GM21825 (cell line): ENCODE measurements around the gene PKLR.
"Not testable (repeated sequence)": the region's sequence is repeated elsewhere in the genome, so short reads cannot be mapped to it uniquely, and the experiment has no call there.

Experiments used
- ATAC-seq: cut with Tn5 transposase; IDR thresholded peaks from one replicate; pipeline ENCODE4 v1.9.1; 2021; ENCODE audit warnings: mild to moderate bottlenecking, moderate library complexity; ENCODE audit not compliant: unreplicated experiment

PKLR gene

DNA sequence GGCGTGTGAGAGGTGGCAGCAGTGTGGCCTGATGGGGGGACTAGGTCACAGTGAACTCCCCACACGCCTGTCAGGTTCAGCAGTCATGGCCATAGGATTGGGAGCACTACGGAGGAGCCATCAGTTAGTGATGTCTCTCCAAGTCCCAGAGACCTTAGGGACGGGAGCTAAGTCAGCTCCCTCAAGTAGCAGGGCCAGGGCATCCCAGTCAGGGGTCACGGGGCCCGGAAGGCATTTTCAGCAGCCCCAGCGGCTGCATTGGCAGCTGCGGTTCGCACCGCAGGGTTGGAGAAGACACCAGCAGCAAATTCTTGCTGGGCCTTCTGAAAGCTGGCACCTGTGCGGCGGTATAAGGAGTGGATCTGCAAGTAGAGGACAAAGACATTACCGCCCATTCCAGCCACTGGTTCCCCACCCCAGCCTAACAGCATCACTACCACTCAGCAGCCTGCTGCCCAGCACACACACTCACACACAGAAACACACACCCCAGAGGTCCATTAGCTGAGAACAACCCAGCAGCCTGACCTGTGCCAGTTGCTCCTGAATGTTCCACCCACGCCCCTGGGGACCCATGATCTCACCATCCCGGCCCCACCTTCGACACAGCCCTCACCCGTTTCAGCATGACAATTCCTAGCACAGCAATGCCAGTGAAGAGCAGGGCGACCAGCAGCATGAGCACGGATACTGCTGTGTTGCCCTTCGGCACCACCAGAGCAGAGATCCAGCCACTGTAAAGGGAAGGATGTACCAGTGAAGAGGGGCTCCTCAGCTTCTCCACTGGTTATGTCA lies 45.0 kb downstream of the PKLR start:
- ATAC-seq: no peak

DNA sequence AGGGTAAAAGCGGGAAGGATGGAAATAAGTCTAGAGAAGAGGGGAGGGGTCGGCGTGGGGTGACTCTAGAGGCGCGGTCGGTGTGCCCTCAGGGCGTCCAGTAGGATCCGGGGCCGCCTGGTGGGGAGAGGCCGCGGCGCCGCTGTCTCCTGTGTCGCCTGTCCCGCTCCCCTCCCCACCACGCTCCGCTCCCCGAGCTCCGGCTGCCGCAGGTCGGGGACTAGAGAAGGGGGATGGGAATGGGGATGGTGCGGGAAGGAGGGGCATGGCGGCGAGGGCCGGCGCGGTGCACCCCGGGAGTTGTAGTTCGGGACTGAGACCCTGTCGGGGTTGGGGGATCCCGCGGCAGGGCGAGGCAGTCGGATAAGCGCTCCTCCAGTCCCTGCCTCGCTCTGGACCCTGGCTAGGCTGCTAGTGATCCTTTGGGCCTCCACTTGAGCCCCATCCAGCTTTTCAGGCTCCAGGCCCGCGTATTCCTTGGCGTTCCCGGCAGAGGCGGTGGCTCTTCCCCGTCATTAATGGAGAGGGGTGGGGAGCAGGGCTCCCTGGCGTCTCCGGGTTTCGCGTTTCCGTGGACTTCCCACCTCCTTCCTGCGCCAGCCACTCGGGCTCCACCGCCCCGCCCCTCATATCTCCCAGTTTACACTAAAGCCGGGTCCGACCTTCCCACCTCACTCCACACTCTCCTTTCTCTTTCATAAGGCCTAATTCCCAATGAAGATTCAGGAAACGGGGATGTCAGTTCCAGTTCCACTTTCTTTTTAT lies 45.8 kb downstream of the PKLR start, which contains the start of gene ENTREP3:
Gene ENTREP3, minus strand, starts transcription at position 241 of the 765 bp plus-strand sequence. CDS start 606 bp downstream, outside the sequence.
- ATAC-seq: peak; percentile 53

DNA sequence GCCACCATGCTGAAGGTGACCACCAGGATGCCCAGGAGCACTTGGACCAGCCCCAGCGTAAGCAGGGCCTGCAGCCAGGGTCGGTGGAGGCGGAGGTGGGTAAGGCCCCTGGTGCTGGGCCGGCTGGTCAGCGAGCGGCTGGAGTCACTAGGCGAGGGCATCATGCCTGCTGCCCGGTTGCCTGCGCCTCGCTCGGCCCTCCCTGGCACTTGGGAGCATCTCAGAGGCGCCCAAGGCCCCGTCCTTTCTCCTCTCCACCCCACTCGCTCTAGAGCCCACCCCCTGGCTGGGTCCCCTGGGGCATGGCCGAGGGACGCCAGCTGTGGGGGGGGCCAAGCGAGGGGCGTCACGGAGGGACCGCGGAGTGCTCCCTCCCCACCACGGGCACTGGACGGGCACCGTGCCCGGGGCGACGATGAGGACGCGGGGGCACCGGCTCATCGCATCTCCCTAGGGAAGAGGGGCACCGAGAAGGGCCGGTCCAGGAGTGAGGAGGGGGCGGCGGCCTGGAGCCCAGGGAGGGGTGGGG lies 46.5 kb downstream of the PKLR start:
- ATAC-seq: no peak

DNA sequence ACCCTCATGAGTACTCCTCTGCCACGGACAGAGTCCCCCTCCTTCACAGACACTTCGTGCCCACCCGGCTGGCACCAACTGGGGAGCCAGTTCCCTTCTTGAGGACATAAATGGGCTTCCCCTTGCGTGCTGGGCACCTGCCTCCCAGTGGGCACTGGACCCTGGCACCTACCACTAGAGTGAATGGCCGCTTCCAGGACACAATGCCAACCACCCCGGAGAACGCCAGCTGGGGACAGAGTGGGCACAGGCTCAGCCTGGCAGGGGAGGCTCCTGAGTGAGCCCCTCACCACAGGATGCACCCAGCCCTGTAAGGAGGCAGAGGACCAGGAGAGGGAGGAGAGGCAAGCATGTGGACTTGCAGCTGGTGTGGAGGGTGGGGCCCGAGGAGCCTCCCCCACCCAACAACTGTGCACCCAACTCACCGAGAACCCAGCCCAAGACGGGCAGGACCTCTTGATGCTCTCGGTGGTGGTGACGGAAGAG lies 47.0 kb downstream of the PKLR start:
- ATAC-seq: no peak

DNA sequence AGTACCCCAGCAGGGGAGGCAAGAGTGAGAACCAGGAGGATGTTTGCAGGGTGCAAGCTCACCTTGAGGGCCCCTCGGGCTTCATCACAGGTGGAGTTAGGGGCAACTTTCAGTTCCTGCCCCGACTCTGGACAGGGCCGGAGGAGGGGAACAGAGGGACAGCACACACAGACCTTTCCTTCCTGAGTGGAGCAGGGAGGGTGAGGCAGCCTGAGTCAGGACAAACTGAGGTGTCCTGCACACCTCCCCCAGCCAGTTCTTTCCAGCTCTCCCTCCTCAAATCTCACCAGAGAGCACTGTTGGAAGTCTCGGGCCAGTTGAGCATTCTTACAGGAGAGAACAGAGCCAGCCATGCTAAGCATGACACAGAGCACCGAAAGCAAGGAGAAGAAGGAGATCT lies 47.4 kb downstream of the PKLR start:
- ATAC-seq: no peak

DNA sequence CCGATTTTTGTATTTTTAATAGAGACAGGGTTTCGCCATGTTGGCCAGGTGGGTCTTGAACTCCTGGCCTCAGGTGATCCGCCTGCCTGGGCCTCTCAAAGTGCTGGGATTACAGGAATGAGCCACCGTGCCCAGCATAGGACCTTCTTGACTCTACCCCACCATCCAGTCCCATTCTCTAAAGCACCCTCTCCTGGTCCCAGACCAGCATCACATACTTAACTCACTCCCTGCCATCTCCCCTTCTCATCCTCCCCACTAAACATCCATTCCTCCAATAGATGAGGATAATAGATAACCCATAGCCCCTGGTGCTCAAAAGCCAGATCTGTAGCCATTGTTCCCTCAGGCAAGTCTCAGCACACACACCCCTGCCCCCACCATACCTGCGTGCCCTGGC lies 48.0 kb downstream of the PKLR start:
- ATAC-seq: no peak

DNA sequence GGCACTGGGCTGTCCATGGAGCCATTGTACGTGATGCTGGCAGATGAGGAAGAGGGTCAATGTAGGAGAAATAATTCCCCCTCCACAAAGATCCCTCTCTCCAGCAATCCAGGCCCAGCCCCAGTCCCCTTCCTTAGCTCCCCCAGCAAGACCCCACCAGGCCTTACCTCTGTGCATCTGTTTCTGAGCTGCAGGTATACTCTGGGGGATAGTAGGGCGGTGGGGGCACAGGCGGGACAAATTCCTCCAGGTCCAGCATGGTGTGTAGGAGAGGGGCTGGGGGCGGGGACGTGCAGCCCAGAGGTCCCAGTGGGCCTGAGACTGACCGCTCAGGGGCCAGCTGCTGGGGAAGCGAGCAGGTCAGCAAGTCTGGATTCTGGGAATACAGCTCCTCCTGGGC lies 49.7 kb downstream of the PKLR start:
- no peak for ATAC-seq

DNA sequence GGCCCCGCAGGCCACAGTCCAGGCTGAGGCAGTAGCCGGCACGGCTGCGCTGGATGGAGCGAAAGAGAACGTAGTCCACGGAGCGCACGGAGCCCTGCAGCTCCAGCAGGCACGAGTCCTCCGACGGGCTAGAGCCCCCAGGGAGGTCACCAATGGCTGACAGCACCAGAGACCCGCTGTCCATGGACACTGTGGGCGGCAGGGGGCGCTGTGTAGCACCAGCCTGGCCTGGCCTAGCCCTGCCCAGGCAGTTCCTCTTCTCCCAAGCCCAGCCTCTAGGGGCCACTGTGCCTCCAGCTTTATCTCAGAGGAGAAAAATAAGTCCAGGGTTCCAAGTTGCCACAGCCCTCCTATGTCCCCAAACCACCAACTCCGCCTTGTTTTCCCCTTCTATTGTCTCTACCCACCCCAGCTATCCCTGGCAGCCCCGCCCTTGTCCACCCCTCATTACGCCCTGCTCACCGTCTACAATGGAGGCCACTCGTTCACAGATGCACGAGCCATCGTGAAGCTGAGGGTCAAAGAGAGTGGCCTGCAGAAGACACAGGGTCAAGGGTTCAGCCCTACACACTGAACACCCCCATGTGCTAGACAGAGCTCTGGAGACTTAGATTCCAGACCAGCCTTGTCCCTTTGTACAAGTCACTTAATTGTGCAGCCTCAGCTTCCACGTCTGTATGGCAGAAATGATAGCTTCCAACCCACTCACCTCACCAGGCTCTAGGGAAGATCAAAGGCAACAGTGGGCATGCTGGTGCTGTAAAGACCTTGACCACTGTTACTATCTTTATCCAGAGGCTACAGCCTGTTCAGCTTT lies 50.4 kb downstream of the PKLR start:
- ATAC-seq: peak; percentile 74

DNA sequence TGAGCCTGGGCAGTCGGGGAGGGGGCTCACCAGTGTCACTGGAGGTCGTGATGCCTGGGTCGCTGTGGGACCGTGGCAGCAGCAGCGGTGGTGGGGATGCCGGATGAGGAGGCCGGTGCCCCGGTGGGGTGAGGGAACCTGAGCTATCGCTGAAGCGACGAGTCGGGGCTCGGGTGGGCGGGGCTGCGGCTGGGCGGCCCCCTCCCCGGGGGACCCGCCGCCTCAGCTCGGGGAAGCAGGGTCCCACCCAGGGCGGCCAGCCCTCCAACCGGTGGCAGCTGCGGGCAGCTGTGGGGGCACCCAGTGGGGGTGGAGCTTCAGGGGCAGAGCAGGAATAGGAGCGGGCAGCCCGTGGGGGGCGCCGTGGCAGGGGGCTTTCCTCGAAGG lies 51.0 kb downstream of the PKLR start:
- ATAC-seq: peak; percentile 16

DNA sequence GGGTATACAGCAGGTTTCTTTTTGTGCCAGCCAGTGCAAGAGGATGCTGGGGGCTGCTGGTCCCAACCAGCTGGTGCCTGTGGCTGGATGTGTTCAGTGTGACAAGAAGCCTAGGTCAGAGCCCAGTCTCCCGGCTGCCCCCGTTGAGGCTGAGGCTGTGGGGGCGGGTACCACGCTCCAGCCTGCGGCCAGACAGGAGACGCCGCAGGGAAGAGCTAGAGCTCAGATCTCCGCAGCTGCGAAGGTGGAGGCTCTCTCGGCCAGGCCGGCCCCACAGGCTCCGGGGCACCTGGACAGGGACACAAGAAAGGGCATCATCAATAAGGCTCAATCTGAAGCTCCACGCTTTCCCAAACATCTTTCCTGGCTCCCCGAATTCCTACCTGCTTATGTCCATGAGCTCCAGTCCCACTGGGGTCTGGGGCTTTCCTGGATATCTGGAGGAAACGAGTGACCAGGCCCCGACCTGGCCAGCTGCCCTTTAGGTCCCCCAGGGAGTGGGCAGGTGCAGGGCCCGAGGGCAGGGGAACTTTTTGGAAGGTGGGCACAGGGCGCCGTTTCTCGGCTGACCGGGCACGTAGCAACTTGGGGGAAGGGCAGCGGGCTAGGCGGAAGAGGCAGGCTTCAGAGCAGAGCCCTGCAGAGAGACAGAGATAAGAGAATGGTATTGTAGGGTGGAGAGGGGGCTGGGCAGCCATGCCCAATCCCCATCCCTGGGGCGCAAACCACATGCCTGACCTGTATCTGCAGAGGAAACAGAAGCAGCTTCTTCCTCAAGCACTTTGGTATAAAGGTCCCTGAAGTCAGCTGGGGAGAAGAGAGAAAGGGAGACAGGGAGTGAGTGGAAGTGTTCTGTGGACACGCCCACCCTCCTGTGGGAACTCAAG lies 53.3 kb downstream of the PKLR start:
- no peak for ATAC-seq

DNA sequence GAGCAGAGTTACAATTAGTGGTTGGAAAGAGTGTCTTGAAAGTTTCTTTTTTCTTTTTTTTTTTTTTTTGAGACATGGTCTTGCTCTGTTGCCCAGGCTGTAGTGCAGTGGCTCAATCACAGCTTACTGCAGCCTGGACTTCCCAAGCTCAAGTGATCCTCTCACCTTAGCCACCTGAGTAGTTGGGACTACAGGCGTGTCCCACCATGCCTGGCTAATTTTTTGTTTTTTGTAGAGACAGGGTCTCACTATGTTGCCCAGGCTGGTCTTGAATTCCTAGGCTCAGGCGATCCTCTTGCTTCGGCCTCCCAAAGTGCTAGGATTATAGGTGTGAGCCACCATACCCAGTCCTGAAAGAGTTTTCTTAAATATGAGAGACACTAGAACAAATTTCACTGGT lies 54.4 kb downstream of the PKLR start:
- ATAC-seq: not testable (repeated sequence)

DNA sequence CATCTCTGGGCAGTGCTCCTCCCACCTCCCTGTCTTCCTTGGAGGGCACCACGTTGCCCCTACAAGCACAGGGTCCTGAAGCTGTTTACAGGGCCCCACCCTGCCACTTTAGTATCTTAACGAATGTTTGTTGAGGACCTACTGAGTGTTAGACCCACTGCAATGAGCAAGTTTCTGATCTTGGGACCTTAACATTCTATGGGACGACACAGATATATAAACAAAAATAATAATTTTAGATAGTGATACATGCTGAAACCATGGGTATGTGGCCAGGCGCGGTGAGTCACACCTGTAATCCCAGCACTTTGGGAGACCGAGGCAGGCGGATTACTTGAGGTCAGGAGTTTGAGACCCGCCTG lies 56.1 kb downstream of the PKLR start:
- no peak for ATAC-seq

DNA sequence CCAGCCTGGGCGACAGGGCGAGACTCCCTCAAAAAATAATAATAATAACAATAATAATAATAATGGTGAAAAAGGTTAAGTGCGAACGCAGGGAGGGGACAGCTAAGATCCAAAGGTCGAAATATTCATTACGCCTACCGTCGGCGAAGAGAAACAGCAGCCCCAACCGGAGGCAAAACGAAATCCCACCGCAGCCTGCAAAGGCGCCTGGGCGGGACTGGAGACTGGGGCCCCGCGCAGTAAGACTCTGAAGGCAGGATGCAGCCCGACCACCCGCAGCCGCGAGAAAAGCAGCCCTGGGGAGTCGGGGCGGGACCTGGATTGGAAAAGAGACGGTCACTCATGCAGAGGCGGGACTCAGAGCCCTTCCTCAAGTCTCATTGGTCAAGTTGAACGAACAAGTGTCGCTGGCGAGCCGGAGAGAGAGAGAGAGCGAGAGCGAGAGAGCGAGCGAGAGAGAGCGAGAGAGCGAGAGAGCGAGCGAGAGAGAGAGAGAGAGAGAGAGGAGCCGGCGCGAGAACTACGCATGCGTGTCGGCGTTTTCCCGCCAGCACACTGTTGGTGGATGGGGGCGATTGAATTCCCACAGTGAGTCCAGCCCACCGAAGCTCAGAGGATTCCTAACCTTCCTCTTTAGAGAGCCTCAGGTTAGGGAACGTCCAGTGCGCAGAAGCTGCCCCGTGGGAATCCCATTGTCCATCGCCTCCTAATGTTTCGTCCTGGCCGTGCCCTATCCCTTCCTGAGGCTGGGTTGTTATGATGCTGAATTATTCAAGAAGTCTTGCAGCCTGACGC lies 56.7 kb downstream of the PKLR start:
- ATAC-seq: peak; percentile 83

DNA sequence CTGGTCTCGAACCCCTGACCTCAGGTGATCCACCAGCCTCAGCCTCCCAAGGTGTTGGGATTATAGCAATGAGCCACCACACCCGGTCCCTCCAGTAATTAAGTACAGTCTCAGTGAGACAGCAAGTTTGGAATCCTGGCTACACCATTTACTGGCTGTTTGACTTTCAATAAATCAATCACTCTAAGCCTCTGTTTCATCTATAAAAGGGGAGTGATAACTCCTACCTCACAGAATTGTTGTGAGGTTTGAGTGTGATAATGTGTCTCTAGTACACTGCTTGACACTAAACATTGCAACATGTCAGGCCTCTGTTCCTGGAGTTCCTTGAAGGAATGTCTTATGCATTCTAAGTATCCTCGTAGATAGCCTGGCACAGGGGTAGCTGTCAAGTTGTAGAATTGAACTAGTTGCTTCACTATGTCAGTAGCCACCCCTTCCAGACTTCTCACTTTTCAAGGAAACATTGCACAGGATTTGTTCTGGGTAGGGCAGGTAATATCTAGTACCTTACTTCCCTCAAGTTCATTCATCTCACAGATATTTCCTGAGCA lies 58.4 kb downstream of the PKLR start:
- no peak for ATAC-seq

DNA sequence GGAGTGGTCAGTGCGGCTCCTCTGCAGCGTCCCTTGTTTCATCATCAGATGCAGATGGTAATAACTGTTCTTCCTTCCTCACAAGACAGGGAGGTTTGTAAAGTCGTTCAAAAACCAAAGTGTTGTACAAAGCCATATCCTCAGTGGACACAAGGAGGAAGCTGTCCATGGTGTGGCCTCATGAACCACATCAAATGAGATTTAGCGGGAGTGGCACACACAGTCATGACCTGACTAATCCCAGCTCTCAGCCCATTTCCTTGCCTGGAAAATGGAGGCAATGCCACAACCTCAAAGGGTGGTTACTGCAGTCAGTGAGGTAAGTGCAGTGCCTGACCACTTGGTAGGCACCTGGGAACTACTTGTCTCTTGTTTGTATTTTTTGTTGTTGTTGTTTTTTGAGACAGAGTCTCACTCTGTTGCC lies 59.4 kb downstream of the PKLR start:
- ATAC-seq: no peak

DNA sequence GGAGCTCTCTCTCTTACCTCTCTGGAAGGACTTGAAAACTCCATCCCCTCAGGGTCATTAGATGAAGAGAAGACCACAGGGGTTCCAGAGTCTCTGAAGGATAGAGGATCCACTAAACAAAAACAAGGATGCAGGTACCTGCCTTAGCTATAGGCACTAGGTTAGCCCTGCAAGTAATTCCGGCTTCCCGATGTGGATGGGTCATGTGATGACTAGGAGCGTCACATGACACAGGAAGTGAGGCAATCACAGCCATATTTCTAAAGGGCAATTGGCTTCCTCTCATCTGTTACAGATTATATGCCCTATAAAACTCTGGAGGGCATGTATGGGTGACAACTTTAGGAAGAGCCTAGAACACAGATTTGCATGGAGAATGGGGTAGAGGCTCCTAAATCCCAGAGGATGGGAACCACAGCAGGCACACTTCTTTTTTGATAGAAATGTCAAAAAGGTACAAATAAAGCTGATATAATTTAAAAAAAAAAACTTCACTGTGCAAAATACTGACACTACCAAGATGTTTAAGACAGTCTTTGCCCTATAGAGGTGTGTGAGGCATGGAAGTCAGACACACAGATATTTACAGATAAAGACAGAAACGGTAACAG lies 60.1 kb downstream of the PKLR start:
- ATAC-seq: no peak
